Kidney (tissue), 14 donors: ENCODE measurements around the gene UBXN7. TPM values are rescaled to one million over a fixed set of nuclear protein-coding genes. Genes with fewer than 3 reads are reported as not detected.

Source experiments
- DNase-seq, 5 donors: peaks; one replicate each; pipeline ENCODE4 v3.0.0-alpha.2; 2013 to 2020
- FAIRE-seq: peaks from 2 replicates; lab custom pipeline; 2012; peaks lifted over from hg19 to GRCh38; lab: Jason Lieb, UNC
- H3K27ac ChIP-seq, 2 donors: one replicate each; pipeline ENCODE4 v1.7.0; 2013; ENCODE audit warnings: low read depth in 2 of 2, low read length in 2 of 2, inconsistent platforms in 1 of 2
- H3K27me3 ChIP-seq: one replicate; pipeline ENCODE4 v1.7.1; 2013; ENCODE audit warnings: low read length, inconsistent platforms; ENCODE audit not compliant: control insufficient read depth, insufficient read depth
- H3K36me3 ChIP-seq, 3 donors: one replicate each; pipeline versions ENCODE4 v1.7.0 to v1.7.1; 2013; ENCODE audit warnings: low read length in 3 of 3, control low read depth in 1 of 3, inconsistent platforms in 1 of 3; ENCODE audit not compliant: insufficient read depth in 3 of 3, control insufficient read depth in 2 of 3
- H3K4me1 ChIP-seq, 3 donors: one replicate each; pipeline versions ENCODE4 v1.7.0 to v1.7.1; 2013; ENCODE audit warnings: low read length in 3 of 3, inconsistent platforms in 1 of 3, low read depth in 1 of 3; ENCODE audit not compliant: control insufficient read depth in 2 of 3, insufficient read depth in 2 of 3
- H3K4me3 ChIP-seq, 3 donors: one replicate each; pipeline versions ENCODE4 v1.7.0 to v1.8.1; 2013; ENCODE audit warnings: low read length in 3 of 3, control low read depth in 1 of 3, inconsistent platforms in 1 of 3
- H3K9ac ChIP-seq, 3 donors: one replicate each; pipeline versions ENCODE4 v1.7.0 to v1.7.1; 2013; ENCODE audit warnings: low read length in 3 of 3, control low read depth in 1 of 3, inconsistent platforms in 1 of 3
- H3K9me3 ChIP-seq, 3 donors: one replicate each; pipeline versions ENCODE4 v1.7.0 to v1.7.1; 2013; ENCODE audit warnings: low read length in 3 of 3, control low read depth in 1 of 3, inconsistent platforms in 1 of 3; ENCODE audit not compliant: control insufficient read depth in 2 of 3, insufficient read depth in 1 of 3
- CTCF ChIP-seq: IDR thresholded peaks from 3 replicates; pipeline ENCODE4 v1.5.1; 2012; ENCODE audit warnings: mild to moderate bottlenecking, moderate library complexity, borderline replicate concordance; ENCODE audit not compliant: insufficient read depth; ENCODE audit errors: extremely low read depth
- intact Hi-C: fragments of 100-400 bp; cut with DNase I; formaldehyde crosslinking; loops from one replicate; pipeline ENCODE4 v1.11.1; 2022
- polyA plus RNA-seq: library from polyadenylated mRNA; stranded (reverse); fragments of 350-450 nt; fragmentation: Illumina TruSeq; extraction: RNeasy Lipid Tissue Mini Kit (QIAGEN cat#74804); gene quantifications from one replicate; pipeline ENCODE4 v1.2.3, GENCODE V29; 2014; ENCODE audit warnings: low read depth, low replicate concordance; ENCODE audit not compliant: insufficient read depth
- total RNA-seq: library from RNA; stranded (reverse); fragmentation: NEBNext Ultra II Directional; extraction: Animal tissue kit (Norgen Biotek cat#: 25700); gene quantifications from one replicate; pipeline ENCODE4 v1.2.1, GENCODE V29; 2021
- donor health status: control.
- donor health status: control.
- donor health status: control.
- donor health status: control.
- donor health status: control.
- donor health status: DM: yes; HTN: yes; CAD: no.
- donor health status: Normal renal cell carcinoma (clear cell type).

The UBXN7 gene
- total and polyA plus RNA-seq, 2 donors from 2014 or later = 2.8 to 46.9 TPM

DNA sequence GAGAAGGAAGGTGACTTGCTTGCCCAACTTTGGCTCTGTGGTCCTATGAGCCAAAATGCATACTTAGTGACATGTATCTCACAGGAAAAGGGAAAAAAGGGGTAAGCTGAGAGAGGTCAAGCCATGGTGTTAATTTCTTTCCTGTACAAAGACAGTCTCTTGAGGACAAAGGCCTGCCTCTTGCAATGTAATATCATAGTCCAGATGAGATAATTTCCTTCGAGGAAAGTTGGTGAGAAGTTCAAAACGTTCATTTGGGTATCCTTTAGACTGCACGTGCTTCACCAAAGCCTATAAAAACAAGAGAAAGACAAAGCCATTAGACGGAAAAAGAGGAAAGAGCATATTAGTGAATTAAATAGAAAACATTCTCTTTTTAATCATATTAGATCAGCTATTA lies 75.7 kb downstream of the UBXN7 start:
- no peak overlapping the region for H3K4me3 ChIP-seq
- H3K9ac ChIP-seq = no peak overlapping the region
- no peaks in the 10 kb centered on the region for H3K4me1 ChIP-seq
- TF ChIP-seq CTCF = no peak
- FAIRE-seq = no peak
- peaks cover 6 to 39% (median 25%) of the 10 kb centered on the region in 3 donors for H3K36me3 ChIP-seq
- no peak for DNase-seq
- H3K27me3 ChIP-seq = no peaks in the 10 kb centered on the region
- H3K9me3 ChIP-seq = no peaks in the 10 kb centered on the region
- intact Hi-C loops = no loop called here
- no peak overlapping the region for H3K27ac ChIP-seq

- no peak for TF ChIP-seq CTCF
- no peak for FAIRE-seq
Measured at GRCh38 chr3:196355668-196356067, 76.6 kb downstream of the UBXN7 start.

GRCh38 chr3:196354132-196354531 lies 78.1 kb downstream of the UBXN7 start:
- DNase-seq = no peak
- no peak overlapping the region for H3K9ac ChIP-seq
- H3K27me3 ChIP-seq = no peaks in the 10 kb centered on the region
- no peak for TF ChIP-seq CTCF
- intact Hi-C loops = no loop called here
- H3K36me3 ChIP-seq = peaks cover 6 to 26% (median 16%) of the 10 kb centered on the region in 3 donors
- H3K4me1 ChIP-seq = no peaks in the 10 kb centered on the region
- no peak for FAIRE-seq
- H3K4me3 ChIP-seq = no peak overlapping the region
- H3K27ac ChIP-seq = no peak overlapping the region
- H3K9me3 ChIP-seq = no peaks in the 10 kb centered on the region

More at GRCh38 chr3:196355668-196356067, 76.6 kb downstream of the UBXN7 start:
- H3K27ac ChIP-seq = no peak overlapping the region
- DNase-seq = no peak
- no peaks in the 10 kb centered on the region for H3K4me1 ChIP-seq
- no peaks in the 10 kb centered on the region for H3K27me3 ChIP-seq
- H3K9me3 ChIP-seq = no peaks in the 10 kb centered on the region
- no peak overlapping the region for H3K9ac ChIP-seq
- H3K4me3 ChIP-seq = no peak overlapping the region
- intact Hi-C loops = no loop called here
- peaks cover 6 to 32% (median 21%) of the 10 kb centered on the region in 3 donors for H3K36me3 ChIP-seq

GRCh38 chr3:196351541-196351940 lies 80.7 kb downstream of the UBXN7 start:
- TF ChIP-seq CTCF = no peak
- Histone ChIP-seq H3K4me1 (no peaks in the 10 kb centered on the region), H3K36me3 (peaks cover 3 to 17% (median 9%) of the 10 kb centered on the region in 3 donors), H3K9me3 (no peaks in the 10 kb centered on the region), H3K4me3 (no peak overlapping the region), H3K27me3 (no peaks in the 10 kb centered on the region), H3K27ac (no peak overlapping the region), H3K9ac (no peak overlapping the region)
- intact Hi-C loops = no loop called here
- DNase-seq (no peak), FAIRE-seq (no peak)
